ENCODE results near the gene GABRE. TPM values are rescaled to one million over a fixed set of nuclear protein-coding genes. Genes with fewer than 3 reads are reported as not detected.

GABRE gene
- total and polyA plus RNA-seq, 4 experiments from 2014 or later = not detected

GRCh38 chrX:151987108-151987507 is 12.6 kb upstream of the GABRE start:
- no peaks in the 10 kb centered on the region for H3K36me3 Mint-ChIP-seq
- H3K4me1 Mint-ChIP-seq = no peaks in the 10 kb centered on the region
- Histone ChIP-seq H3K36me3 (ENCODE audit: insufficient read depth, low read length) (no peaks in the 10 kb centered on the region), H3K27me3 (ENCODE audit: insufficient read depth, low read length) (no peaks in the 10 kb centered on the region), H3K9me3 (ENCODE audit: control insufficient read depth in 1 of 2, low read length in 2 of 2) (no peaks in the 10 kb centered on the region), H3K27ac (ENCODE audit: low read depth, low read length) (no peak overlapping the region), H3K4me1 (ENCODE audit: insufficient read depth, low read length) (no peaks in the 10 kb centered on the region), H3K4me3 (ENCODE audit: low read length in 2 of 2) (no peak overlapping the region)
- H3K4me3 Mint-ChIP-seq = no peak overlapping the region
- ChIA-PET CTCF (ENCODE audit: partially characterized antibody) (no interaction called here), POLR2A (ENCODE audit: partially characterized antibody) (no interaction called here)
- H3K27ac Mint-ChIP-seq = no peak overlapping the region
- H3K27me3 Mint-ChIP-seq = no peaks in the 10 kb centered on the region
- DNase-seq = no peak
- peaks cover 0 to 2% (median 0%) of the 10 kb centered on the region in 8 donors for H3K9me3 Mint-ChIP-seq
- intact Hi-C loops (cut with micrococcal nuclease) = no loop called here

GRCh38 chrX:151985955-151986354 is 11.5 kb upstream of the GABRE start:
- ChIA-PET POLR2A (ENCODE audit: partially characterized antibody) (no interaction called here), CTCF (ENCODE audit: partially characterized antibody) (no interaction called here)
- H3K4me3 Mint-ChIP-seq = no peak overlapping the region
- no peaks in the 10 kb centered on the region for H3K36me3 Mint-ChIP-seq
- Histone ChIP-seq H3K36me3 (ENCODE audit: insufficient read depth, low read length) (no peaks in the 10 kb centered on the region), H3K27me3 (ENCODE audit: insufficient read depth, low read length) (no peaks in the 10 kb centered on the region), H3K4me3 (ENCODE audit: low read length in 2 of 2) (no peak overlapping the region), H3K4me1 (ENCODE audit: insufficient read depth, low read length) (no peaks in the 10 kb centered on the region), H3K27ac (ENCODE audit: low read depth, low read length) (no peak overlapping the region), H3K9me3 (ENCODE audit: control insufficient read depth in 1 of 2, low read length in 2 of 2) (no peaks in the 10 kb centered on the region)
- DNase-seq = no peak
- intact Hi-C loops (cut with micrococcal nuclease) = no loop called here
- H3K9me3 Mint-ChIP-seq = peaks cover 0 to 2% (median 0%) of the 10 kb centered on the region in 8 donors
- no peak overlapping the region for H3K27ac Mint-ChIP-seq
- no peaks in the 10 kb centered on the region for H3K27me3 Mint-ChIP-seq
- H3K4me1 Mint-ChIP-seq = no peaks in the 10 kb centered on the region

GRCh38 chrX:151985531-151985930 is 11.1 kb upstream of the GABRE start:
- Mint-ChIP-seq H3K9me3 (peaks cover 0 to 2% (median 0%) of the 10 kb centered on the region in 8 donors), H3K4me1 (no peaks in the 10 kb centered on the region), H3K36me3 (no peaks in the 10 kb centered on the region), H3K27me3 (no peaks in the 10 kb centered on the region), H3K27ac (no peak overlapping the region), H3K4me3 (no peak overlapping the region)
- no peak overlapping the region for H3K27ac ChIP-seq (ENCODE audit: low read depth, low read length)
- no peaks in the 10 kb centered on the region for H3K9me3 ChIP-seq (ENCODE audit: control insufficient read depth in 1 of 2, low read length in 2 of 2)
- H3K27me3 ChIP-seq (ENCODE audit: insufficient read depth, low read length) = no peaks in the 10 kb centered on the region
- ChIA-PET POLR2A (ENCODE audit: partially characterized antibody) (no interaction called here), CTCF (ENCODE audit: partially characterized antibody) (no interaction called here)
- DNase-seq = no peak
- no peak overlapping the region for H3K4me3 ChIP-seq (ENCODE audit: low read length in 2 of 2)
- no peaks in the 10 kb centered on the region for H3K4me1 ChIP-seq (ENCODE audit: insufficient read depth, low read length)
- intact Hi-C loops (cut with micrococcal nuclease) = no loop called here
- H3K36me3 ChIP-seq (ENCODE audit: insufficient read depth, low read length) = no peaks in the 10 kb centered on the region

GRCh38 chrX:151984902-151985301 is 10.4 kb upstream of the GABRE start:
- intact Hi-C loops (cut with micrococcal nuclease) = no loop called here
- Mint-ChIP-seq H3K4me3 (no peak overlapping the region), H3K4me1 (no peaks in the 10 kb centered on the region), H3K27ac (no peak overlapping the region), H3K36me3 (no peaks in the 10 kb centered on the region), H3K9me3 (peaks cover 0 to 2% (median 0%) of the 10 kb centered on the region in 8 donors), H3K27me3 (no peaks in the 10 kb centered on the region)
- H3K4me3 ChIP-seq (ENCODE audit: low read length in 2 of 2) = no peak overlapping the region
- no peak overlapping the region for H3K27ac ChIP-seq (ENCODE audit: low read depth, low read length)
- H3K36me3 ChIP-seq (ENCODE audit: insufficient read depth, low read length) = no peaks in the 10 kb centered on the region
- H3K9me3 ChIP-seq (ENCODE audit: control insufficient read depth in 1 of 2, low read length in 2 of 2) = no peaks in the 10 kb centered on the region
- H3K4me1 ChIP-seq (ENCODE audit: insufficient read depth, low read length) = no peaks in the 10 kb centered on the region
- ChIA-PET CTCF (ENCODE audit: partially characterized antibody) (no interaction called here), POLR2A (ENCODE audit: partially characterized antibody) (no interaction called here)
- H3K27me3 ChIP-seq (ENCODE audit: insufficient read depth, low read length) = no peaks in the 10 kb centered on the region
- no peak for DNase-seq

- no peaks in the 10 kb centered on the region for H3K36me3 Mint-ChIP-seq
- H3K4me1 Mint-ChIP-seq = no peaks in the 10 kb centered on the region
- Histone ChIP-seq H3K4me1 (ENCODE audit: insufficient read depth, low read length) (no peaks in the 10 kb centered on the region), H3K36me3 (ENCODE audit: insufficient read depth, low read length) (no peaks in the 10 kb centered on the region), H3K27me3 (ENCODE audit: insufficient read depth, low read length) (no peaks in the 10 kb centered on the region), H3K9me3 (ENCODE audit: control insufficient read depth in 1 of 2, low read length in 2 of 2) (no peaks in the 10 kb centered on the region), H3K27ac (ENCODE audit: low read depth, low read length) (no peak overlapping the region), H3K4me3 (ENCODE audit: low read length in 2 of 2) (no peak overlapping the region)
- no peaks in the 10 kb centered on the region for H3K27me3 Mint-ChIP-seq
- H3K4me3 Mint-ChIP-seq = no peak overlapping the region
- H3K9me3 Mint-ChIP-seq = peaks cover 0 to 2% (median 0%) of the 10 kb centered on the region in 8 donors
- intact Hi-C loops (cut with micrococcal nuclease) = no loop called here
- POLR2A ChIA-PET (ENCODE audit: partially characterized antibody) = no interaction called here
- no peak for DNase-seq
- CTCF ChIA-PET (ENCODE audit: partially characterized antibody) = no interaction called here
- no peak overlapping the region for H3K27ac Mint-ChIP-seq
Measured at GRCh38 chrX:151984328-151984727, 9.9 kb upstream of the GABRE start.

GRCh38 chrX:151983186-151983585 is 8.7 kb upstream of the GABRE start:
- CTCF ChIA-PET (ENCODE audit: partially characterized antibody) = no interaction called here

GRCh38 chrX:151982222-151982621 is 7.7 kb upstream of the GABRE start:
- peaks cover 0 to 2% (median 0%) of the 10 kb centered on the region in 8 donors for H3K9me3 Mint-ChIP-seq
- no peaks in the 10 kb centered on the region for H3K36me3 Mint-ChIP-seq
- intact Hi-C loops (cut with micrococcal nuclease) = no loop called here
- no peak overlapping the region for H3K27ac ChIP-seq (ENCODE audit: low read depth, low read length)
- no peak overlapping the region for H3K4me3 ChIP-seq (ENCODE audit: low read length in 2 of 2)
- H3K4me1 Mint-ChIP-seq = no peaks in the 10 kb centered on the region
- no peaks in the 10 kb centered on the region for H3K4me1 ChIP-seq (ENCODE audit: insufficient read depth, low read length)
- no peaks in the 10 kb centered on the region for H3K27me3 ChIP-seq (ENCODE audit: insufficient read depth, low read length)
- ChIA-PET CTCF (ENCODE audit: partially characterized antibody) (no interaction called here), POLR2A (ENCODE audit: partially characterized antibody) (no interaction called here)
- H3K9me3 ChIP-seq (ENCODE audit: control insufficient read depth in 1 of 2, low read length in 2 of 2) = no peaks in the 10 kb centered on the region
- H3K27me3 Mint-ChIP-seq = no peaks in the 10 kb centered on the region
- H3K27ac Mint-ChIP-seq = no peak overlapping the region
- H3K36me3 ChIP-seq (ENCODE audit: insufficient read depth, low read length) = no peaks in the 10 kb centered on the region
- no peak for DNase-seq
- no peak overlapping the region for H3K4me3 Mint-ChIP-seq

More at GRCh38 chrX:151983186-151983585, 8.7 kb upstream of the GABRE start:
- Histone ChIP-seq H3K9me3 (ENCODE audit: control insufficient read depth in 1 of 2, low read length in 2 of 2) (no peaks in the 10 kb centered on the region), H3K4me3 (ENCODE audit: low read length in 2 of 2) (no peak overlapping the region), H3K27me3 (ENCODE audit: insufficient read depth, low read length) (no peaks in the 10 kb centered on the region), H3K4me1 (ENCODE audit: insufficient read depth, low read length) (no peaks in the 10 kb centered on the region), H3K27ac (ENCODE audit: low read depth, low read length) (no peak overlapping the region), H3K36me3 (ENCODE audit: insufficient read depth, low read length) (no peaks in the 10 kb centered on the region)
- Mint-ChIP-seq H3K36me3 (no peaks in the 10 kb centered on the region), H3K27ac (no peak overlapping the region), H3K27me3 (no peaks in the 10 kb centered on the region), H3K9me3 (peaks cover 0 to 2% (median 0%) of the 10 kb centered on the region in 8 donors), H3K4me3 (no peak overlapping the region), H3K4me1 (no peaks in the 10 kb centered on the region)
- DNase-seq = no peak
- intact Hi-C loops (cut with micrococcal nuclease) = no loop called here
- POLR2A ChIA-PET (ENCODE audit: partially characterized antibody) = no interaction called here

- Mint-ChIP-seq H3K4me1 (no peaks in the 10 kb centered on the region), H3K9me3 (no peaks in the 10 kb centered on the region), H3K4me3 (no peak overlapping the region), H3K36me3 (no peaks in the 10 kb centered on the region), H3K27ac (no peak overlapping the region), H3K27me3 (peaks cover 0 to 1% of the 10 kb centered on the region in 2 donors)
- CTCF ChIA-PET (ENCODE audit: partially characterized antibody) = no interaction called here
- no peaks in the 10 kb centered on the region for H3K36me3 ChIP-seq (ENCODE audit: insufficient read depth, low read length)
- H3K4me3 ChIP-seq (ENCODE audit: low read length in 2 of 2) = no peak overlapping the region
- H3K9me3 ChIP-seq (ENCODE audit: control insufficient read depth in 1 of 2, low read length in 2 of 2) = no peaks in the 10 kb centered on the region
- H3K4me1 ChIP-seq (ENCODE audit: insufficient read depth, low read length) = no peaks in the 10 kb centered on the region
- H3K27me3 ChIP-seq (ENCODE audit: insufficient read depth, low read length) = no peaks in the 10 kb centered on the region
- POLR2A ChIA-PET (ENCODE audit: partially characterized antibody) = no interaction called here
- no peak for DNase-seq
- H3K27ac ChIP-seq (ENCODE audit: low read depth, low read length) = no peak overlapping the region
- intact Hi-C loops (cut with micrococcal nuclease) = no loop called here
Measured at GRCh38 chrX:151981129-151981528, 6.7 kb upstream of the GABRE start.

Measured in CD4-positive, alpha-beta memory T cell (primary cell).